CD1c-positive myeloid dendritic cell (primary cell): ENCODE data around the gene AKR1A1.

Experiments used
- DNase-seq: peaks from one replicate; pipeline ENCODE4 v3.0.0-alpha.2; 2016; ENCODE audit errors: extremely low spot score

Gene AKR1A1

DNA sequence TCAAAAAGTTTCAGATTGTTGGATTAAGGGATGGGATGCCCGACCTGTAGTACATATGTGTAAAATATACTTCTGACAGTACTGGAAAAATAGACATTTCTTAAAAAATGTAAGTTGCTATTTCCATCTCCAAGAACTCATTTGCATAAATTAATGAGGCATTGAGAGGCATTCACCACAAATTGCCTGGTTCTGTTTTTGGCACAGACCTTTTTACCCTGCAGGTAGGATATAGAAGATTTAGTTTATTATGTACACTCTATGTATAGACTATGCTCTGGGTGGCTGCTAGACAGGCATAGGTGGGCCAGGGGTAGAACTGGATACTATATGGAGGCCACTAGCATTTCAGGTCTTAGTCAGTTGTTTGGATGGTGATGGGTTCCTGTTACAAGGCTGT lies 65.3 kb downstream of the AKR1A1 start:
- DNase-seq, result no peak

DNA sequence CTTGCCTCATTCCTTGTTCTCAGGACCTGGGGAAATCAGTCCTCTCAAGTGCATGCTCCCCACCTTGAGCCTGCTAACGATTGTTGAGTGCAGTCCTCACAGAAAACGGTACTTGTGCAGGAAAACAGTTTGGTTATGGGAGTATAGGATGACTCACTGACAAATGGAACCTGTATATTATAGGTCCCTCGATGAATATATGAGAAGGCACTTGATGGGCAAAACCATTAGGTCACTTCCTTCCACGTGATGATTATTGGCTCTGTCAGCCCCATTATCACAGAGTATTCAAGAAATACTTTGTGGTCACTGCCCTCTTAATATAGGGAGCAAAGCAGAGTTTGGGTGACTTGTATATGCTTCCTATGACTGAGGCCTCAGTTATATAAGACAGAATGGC lies 67.0 kb downstream of the AKR1A1 start:
- no peak for DNase-seq

DNA sequence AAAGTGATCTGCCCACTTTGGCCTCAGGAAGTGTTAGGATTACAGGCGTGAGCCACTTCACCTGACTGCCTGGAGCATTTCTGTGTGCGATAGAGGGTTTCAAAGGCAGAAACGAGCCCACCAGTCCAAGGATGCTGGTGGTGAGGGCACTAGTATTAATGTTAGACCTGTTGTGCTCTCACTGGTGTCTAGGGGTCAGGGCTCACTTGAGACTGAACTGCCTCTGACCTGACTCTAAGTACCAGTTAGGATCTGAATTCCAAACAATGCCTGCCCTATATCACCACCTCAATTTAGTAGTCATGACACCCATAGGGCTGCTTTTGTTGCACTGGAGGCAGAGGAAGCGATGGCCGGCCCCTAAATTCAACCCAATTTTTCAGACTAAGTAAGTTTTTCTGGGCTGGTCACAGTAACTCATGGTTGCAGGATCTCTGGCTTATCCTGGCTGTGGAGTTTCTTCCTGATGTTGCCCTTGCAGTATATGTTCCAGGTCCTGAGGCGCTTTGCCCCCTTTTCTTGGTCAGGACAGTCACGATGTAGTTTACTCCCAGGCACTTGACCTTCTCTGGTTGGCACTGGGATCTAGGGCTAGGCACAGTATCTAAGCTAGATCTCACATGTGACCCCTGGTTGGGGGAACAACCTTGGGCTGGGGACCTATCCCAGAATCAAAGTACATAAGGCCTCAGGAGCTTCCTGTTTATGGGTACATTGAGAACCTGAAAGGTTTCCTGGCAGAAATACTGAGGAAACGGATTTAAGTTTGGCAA lies 68.7 kb downstream of the AKR1A1 start:
- DNase-seq, result no peak
